H1 (cell line): ENCODE measurements around the gene UTRN. TPM values are rescaled to one million over a fixed set of nuclear protein-coding genes. Genes with fewer than 3 reads are reported as not detected.

ENCODE experiments used
- ASH2L ChIP-seq: fragments of 200-600, 300-600 bp; sonication (generic); IDR thresholded peaks from one replicate; pipeline ENCODE4 v1.7.1; 2017; ENCODE audit warnings: low read length
- GABPA ChIP-seq: IDR thresholded peaks from 2 replicates; pipeline ENCODE4 v1.6.1; 2011; ENCODE audit warnings: mild to moderate bottlenecking, low read length, moderate library complexity, borderline replicate concordance; ENCODE audit not compliant: insufficient read depth
- RBBP5 ChIP-seq: IDR thresholded peaks from 2 replicates; pipeline ENCODE4 v1.7.1; 2012; ENCODE audit warnings: low read depth, mild to moderate bottlenecking, inconsistent platforms, low read length, moderate library complexity, borderline replicate concordance
- polyA plus RNA-seq, 7 experiments: library from polyadenylated mRNA; depleted of rRNA in 3 of 7; stranded (reverse) in 5 of 7; unstranded in 2 of 7; fragments of >200 nt in 5 of 7; fragments of 200-250 nt in 2 of 7; gene quantifications; 1 replicate in 5 of 7; 2 replicates in 1 of 7; 4 replicates in 1 of 7; pipeline versions ENCODE4 v1.2.1 to v1.2.3, GENCODE V29; 2011 to 2013; ENCODE audit warnings: missing spikeins in 2 of 7, mixed read lengths in 2 of 7
- total RNA-seq: library from RNA; stranded (reverse); fragmentation: NEBNext Ultra II Directional; extraction: Animal tissue kit (Norgen Biotek cat#: 25700); gene quantifications from 2 replicates; pipeline ENCODE4 v1.2.1, GENCODE V29; 2021

UTRN gene
- total and polyA plus RNA-seq, 2 of the 8 experiments (the other 6 are each of a cell fraction or from before 2014, with no cell fraction given) = 25.0 to 112 TPM

- TF ChIP-seq GABPA (no peak), RBBP5 (no peak), ASH2L (peak; percentile 75)
These were observed 19.7 kb upstream of the UTRN start (continued) for GRCh38 chr6:144265390-144265789.
